Fibroblast of peridontal ligament (primary cell): ENCODE measurements around the gene CEP192.
"Not testable (repeated sequence)": the region's sequence is repeated elsewhere in the genome, so short reads cannot be mapped to it uniquely, and the experiment has no call there.

Source experiments
- DNase-seq: peaks from one replicate; pipeline ENCODE4 v3.0.0-alpha.2; 2010; ENCODE audit errors: extremely low read depth

The CEP192 gene

GRCh38 chr18:12990123-12990475, 1.1 kb upstream of the CEP192 start:
- DNase-seq = no peak

GRCh38 chr18:12990641-12990966, 558 bp upstream of the CEP192 start:
- no peak for DNase-seq

GRCh38 chr18:12991821-12992179, 638 bp downstream of the CEP192 start:
- peak; percentile 29 for DNase-seq

- no peak for DNase-seq
Measured at GRCh38 chr18:12993439-12993838, 2.3 kb downstream of the CEP192 start.

DNA sequence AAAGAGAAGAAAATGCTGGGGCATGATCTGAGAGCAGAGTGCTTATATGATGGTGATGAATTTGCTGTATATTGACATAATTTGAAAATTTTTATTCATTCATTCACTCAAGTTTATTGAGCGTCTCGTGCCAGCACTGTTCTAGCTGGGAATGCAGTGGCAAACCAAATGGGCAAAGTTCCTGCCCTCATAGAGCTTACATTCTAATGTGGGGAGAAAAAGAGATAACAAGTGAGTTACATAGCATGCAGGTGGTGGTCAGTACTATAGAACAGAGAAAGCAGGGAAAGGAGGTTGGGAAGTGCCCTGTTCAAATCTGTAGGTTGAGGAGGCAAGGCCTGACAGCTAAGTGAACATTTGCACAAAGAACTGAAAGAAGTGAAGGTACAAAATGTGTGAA, 4.3 kb downstream of the CEP192 start:
- DNase-seq = no peak

- no peak for DNase-seq
Measured at GRCh38 chr18:12995952-12996477, 4.9 kb downstream of the CEP192 start.

GRCh38 chr18:12996661-12997292, 5.6 kb downstream of the CEP192 start:
- no peak for DNase-seq

- not testable (repeated sequence) for DNase-seq
Measured at GRCh38 chr18:12997330-12997729, 6.2 kb downstream of the CEP192 start.

DNA sequence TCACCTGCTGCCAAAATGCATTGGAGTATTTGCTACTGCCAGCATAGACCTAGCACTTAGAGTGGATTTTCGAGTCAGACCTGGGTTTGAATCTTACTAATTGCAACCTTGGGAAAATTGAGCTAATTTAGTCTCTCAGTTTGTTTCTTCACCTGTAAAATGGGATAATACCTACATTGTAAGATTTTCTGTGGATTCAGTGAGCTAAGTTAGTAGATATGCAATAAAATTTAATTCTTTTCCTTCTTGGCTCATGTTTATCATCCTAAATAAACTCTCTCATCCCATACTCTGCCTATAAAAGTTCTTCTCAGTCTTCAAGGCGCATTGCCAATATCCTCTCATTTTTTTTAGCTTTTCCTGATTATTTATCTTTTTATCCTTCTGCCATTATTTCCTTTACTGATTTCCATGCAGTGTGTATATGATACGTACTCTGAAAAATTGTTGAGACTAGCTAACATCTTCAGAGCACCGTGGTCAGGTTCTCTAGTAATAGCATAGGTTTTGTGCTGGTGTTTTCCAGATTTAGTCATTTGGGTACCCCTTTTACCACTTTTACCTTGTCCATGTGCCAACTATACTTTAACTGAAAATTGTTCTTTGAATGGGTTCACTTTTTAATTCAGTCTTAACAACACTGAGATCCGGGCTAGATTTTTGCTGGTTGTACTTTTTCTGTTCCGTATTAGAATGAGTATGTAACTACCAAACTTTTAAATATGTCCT, 7.3 kb downstream of the CEP192 start:
- DNase-seq = no peak

DNA sequence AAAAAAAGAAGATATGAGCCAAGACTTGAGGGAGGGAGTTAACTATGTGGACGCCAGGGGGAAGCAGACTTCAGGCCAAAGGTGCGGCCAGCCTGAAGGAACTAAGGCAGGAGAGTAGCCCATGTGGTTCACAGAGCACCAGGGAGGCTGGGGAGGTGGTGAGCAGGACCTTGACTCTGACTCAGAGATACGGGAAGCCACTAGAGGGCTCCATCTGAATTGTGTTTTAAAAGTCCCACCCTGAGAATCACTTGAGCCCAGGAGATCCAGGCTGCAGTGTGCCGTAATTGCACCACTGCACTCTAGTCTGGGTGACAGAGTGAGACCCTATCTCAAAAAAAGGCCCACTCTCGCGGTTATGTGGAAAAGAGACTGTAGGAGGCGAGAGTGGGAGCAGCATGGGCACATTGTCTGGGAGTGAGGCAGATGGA, 12.3 kb downstream of the CEP192 start:
- peak; percentile 62 for DNase-seq

GRCh38 chr18:13004396-13004795, 13.2 kb downstream of the CEP192 start:
- no peak for DNase-seq

DNA sequence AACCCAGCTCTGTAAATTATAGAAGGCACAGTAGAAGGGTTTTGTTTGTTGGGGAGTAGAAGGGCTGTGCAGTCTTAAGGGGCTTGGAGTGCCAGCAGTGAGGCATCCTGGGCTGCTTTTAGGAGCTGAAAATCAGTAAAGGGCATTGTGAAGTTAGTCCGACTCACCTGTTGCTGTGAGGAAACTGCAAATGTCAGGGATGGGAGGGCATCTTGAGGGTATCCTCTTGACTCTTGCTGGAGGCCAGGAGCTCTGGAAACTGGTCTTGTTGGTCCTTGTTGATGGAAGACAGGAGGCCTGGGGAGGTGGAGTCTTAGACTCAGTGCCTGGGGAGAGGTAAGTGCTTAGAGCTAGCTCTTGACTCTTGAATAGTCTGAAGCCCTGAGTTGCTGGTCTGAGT, 14.1 kb downstream of the CEP192 start:
- no peak for DNase-seq

DNA sequence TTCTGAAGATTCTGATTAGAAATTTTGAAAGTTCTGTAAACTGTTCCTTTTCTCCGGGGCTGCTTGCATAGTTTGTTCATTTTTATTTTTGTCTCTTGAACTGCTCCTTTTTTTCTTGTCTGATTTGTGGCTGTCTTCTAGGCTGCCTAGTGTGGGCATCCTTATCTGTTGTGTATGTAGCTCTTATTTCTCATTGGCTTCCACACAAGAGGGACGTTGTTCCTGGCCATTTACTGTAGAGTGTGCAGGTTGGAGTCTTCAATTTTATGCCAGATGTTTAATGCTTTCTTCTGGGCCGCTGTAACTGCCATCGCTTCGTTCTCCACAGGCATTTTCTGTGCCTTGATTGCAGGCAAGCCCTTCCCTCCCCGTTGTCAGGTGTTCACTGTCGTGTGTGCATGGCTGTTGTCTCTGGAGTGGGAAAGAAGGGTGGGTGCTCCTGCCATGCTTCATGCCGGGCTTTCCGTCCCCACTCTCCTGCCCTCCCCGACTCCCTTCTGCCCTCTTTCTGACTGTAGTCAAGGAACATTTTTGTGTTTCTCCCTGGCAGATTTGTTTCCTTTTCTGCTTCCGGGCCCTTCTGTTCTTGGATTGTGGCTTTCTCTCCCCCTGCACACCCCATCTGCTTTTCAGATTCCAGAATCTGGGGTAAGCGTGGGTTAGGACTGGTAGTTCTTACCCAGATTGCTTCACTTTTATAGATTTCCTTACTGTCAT, 15.5 kb downstream of the CEP192 start:
- peak; percentile 3 for DNase-seq

DNA sequence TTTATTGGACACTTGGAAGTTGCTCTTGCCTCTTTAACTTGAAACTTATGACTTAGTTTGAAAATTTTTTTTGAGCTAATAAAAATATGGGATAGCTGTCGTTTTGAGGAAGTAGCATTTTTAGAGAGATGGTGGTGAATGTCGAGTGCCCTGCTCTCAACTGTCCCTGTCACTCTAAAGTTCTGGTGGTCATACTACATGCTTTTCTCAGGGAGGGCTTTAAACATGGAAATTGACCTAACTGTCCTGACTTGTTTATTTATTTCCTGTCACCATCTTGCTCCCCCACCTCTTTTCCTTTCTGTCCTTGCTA, 16.0 kb downstream of the CEP192 start:
- DNase-seq = no peak

DNA sequence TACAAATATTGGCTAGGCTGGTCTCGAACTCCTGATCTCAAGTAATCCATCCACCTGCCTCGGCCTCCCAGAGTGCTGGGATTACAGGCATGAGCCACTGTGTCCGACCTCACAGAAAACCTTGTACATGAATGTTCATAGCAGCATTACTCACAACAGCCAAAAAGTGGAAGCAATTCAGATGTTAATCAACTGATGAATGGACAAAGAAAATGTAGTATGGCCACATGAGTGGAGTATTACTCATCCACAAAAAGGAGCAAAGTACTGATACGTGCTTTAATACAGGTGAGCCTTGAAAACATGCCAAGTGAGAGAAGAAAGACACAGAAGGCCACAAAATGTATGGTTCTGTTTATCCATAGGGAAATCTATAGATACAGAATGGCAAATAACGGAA, 20.6 kb downstream of the CEP192 start:
- no peak for DNase-seq

DNA sequence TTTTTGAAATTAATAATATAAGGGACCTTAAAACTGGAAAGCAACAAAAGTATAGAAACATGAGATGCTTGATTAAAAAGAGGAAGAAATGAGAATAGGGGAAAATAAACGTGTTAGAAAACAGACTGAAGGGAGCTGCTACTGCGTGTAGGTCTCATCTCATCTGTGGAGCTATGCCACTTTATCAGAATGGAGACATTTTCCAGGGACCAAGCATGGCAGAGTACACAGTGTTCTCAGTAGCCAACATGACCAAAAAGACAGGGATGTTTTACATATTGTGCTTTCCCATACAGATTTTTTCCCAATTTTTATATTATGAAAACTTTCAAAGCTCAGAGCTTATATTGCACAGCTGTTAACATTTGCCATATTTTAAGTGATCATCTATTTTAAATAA, 23.1 kb downstream of the CEP192 start:
- no peak for DNase-seq

- DNase-seq = no peak
Measured at GRCh38 chr18:13014818-13015217, 23.7 kb downstream of the CEP192 start.

GRCh38 chr18:13017247-13017875, 26.2 kb downstream of the CEP192 start:
- DNase-seq = no peak

- DNase-seq = no peak
Measured at GRCh38 chr18:13018374-13018773, 27.2 kb downstream of the CEP192 start.

DNA sequence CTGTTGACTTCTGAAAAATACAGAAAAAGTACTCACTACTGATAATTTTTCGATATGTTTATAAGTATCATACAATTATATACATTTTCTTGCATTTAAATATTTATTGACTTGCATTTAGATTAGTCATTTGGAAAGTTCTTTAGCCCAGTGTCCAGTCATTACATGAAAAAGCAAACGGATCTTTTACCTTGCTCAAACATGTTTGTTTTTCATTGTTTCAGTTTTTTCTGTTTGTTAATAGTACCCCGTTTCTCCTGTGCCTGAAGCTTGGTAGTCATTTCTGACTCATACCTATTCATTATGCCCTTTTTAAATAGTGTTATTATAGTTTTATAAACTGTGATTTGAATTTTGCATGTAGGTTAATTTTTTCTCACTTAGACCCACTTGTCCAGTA, 28.1 kb downstream of the CEP192 start:
- no peak for DNase-seq

- no peak for DNase-seq
Measured at GRCh38 chr18:13022644-13023043, 31.5 kb downstream of the CEP192 start.

DNA sequence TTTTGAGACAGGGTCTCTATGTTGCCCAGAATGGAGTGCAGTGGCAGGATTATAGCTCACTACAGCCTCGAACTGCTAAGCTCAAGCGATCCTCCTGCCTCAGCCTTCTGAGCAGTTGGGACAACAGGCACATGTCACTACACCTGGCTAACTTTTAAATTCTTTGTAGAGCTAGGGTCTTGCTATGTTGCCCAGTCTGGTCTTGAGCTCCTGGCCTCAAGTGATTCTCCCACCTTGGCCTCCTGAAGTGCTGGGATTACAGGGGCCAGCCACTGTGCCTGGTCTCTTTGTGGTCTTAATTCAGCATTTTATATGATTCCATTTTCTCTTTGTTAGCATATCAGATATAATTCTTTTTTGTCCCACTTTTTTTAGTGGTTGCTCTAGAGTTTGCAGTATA, 34.1 kb downstream of the CEP192 start:
- DNase-seq = no peak
